GM12892 (cell line): ENCODE results near the gene TSC22D1.

ENCODE experiments used
- POLR2A ChIP-seq: IDR thresholded peaks from 2 replicates; pipeline ENCODE4 v1.6.1; 2011; ENCODE audit warnings: low read depth, low read length, control low read depth
- POLR2AphosphoS5 ChIP-seq: IDR thresholded peaks from 2 replicates; pipeline ENCODE4 v1.6.1; 2011; ENCODE audit warnings: low read depth, low read length, control low read depth

DNA sequence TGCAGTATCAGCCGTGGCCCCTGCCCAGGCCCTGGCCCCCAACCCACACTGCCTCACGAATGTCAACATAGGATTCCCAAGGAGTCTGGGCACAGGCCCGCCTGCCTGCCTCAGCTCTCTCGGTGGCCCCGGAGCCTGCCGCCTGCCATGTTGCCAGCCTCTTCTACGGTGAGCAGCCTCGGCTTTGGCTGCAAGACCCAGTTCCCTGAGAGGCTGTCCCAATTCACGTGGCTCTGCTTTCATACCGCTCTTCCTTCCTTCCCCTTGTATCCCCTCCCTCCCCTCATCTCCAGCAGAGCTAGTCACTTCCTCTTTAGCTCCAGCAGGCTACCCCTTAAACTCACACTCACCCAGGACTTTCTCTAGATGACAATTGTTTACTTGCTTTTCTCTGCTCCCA, 159.8 kb downstream of the TSC22D1 start:
- TF ChIP-seq POLR2A, result no peak
- no peak for TF ChIP-seq POLR2AphosphoS5
